HepG2 (cell line): ENCODE measurements around the gene HILPDA. TPM values are rescaled to one million over a fixed set of nuclear protein-coding genes. Genes with fewer than 3 reads are reported as not detected.

Experiments
- ATAC-seq: fragments of 200-7000 bp; cut with Tn5 transposase; 3 replicates; pipeline ENCODE4 v1.9.1; 2020; ENCODE audit warnings: mild to moderate bottlenecking, moderate library complexity
- BruUV-seq: library from RNA; stranded (reverse); fragments of 400-500 nt; replicated peaks from 2 replicates; lab custom pipeline; 2021; lab: Mats Ljungman, UMichigan
- CTCF ChIA-PET: fragments of 300-600 bp; formaldehyde crosslinking; extraction: SDS; loops from one replicate; lab custom pipeline; 2021; ENCODE audit warnings: low total read pairs, inconsistent platforms, low intra/inter-chr PET ratio; lab: Yijun Ruan, JAX
- POLR2A ChIA-PET: fragments of 350-600 bp; sonication (Branson Sonifier 250); formaldehyde crosslinking; loops from one replicate; lab custom pipeline; 2020; ENCODE audit warnings: antibody characterized with exemption, inconsistent platforms; lab: Yijun Ruan, JAX
- DNase-seq: peaks from one replicate; pipeline ENCODE4 v3.0.0-alpha.2; 2015; ENCODE audit warnings: low spot score
- FAIRE-seq: peaks from 3 replicates; lab custom pipeline; 2011; peaks lifted over from hg19 to GRCh38; lab: Jason Lieb, UNC
- H2AFZ ChIP-seq: one replicate; pipeline ENCODE4 v1.6.1; 2011; ENCODE audit warnings: low read length, inconsistent platforms
- H3K27ac ChIP-seq: fragments of 300-600 bp; 3 replicates; pipeline ENCODE4 v1.8.0; 2011; ENCODE audit warnings: mixed run types, mild to moderate bottlenecking, mixed read lengths, low read length, inconsistent platforms; ENCODE audit not compliant: insufficient read depth; ENCODE audit errors: extremely low read length
- H3K27me3 ChIP-seq, 2 experiments: fragments of 200-600 bp in 1 of 2; 2 replicates in 1 of 2; 3 replicates in 1 of 2; pipeline versions ENCODE4 v1.6.0 to v1.8.0; 2011; ENCODE audit warnings: low read length in 2 of 2, mild to moderate bottlenecking in 2 of 2, moderate library complexity in 2 of 2, inconsistent platforms in 1 of 2; ENCODE audit not compliant: insufficient read depth in 2 of 2, control insufficient read depth in 1 of 2
- H3K36me3 ChIP-seq, 2 experiments: fragments of 200-600 bp in 1 of 2; replicated peaks in 1 of 2; 2 replicates in 1 of 2; 3 replicates in 1 of 2; pipeline versions ENCODE4 v1.5.1 to v1.8.0; 2011; ENCODE audit warnings: low read length in 2 of 2, inconsistent platforms in 1 of 2; ENCODE audit not compliant: insufficient read depth in 2 of 2, control insufficient read depth in 1 of 2
- H3K4me1 ChIP-seq: 2 replicates; pipeline ENCODE4 v1.5.1; 2012; ENCODE audit warnings: low read length, inconsistent platforms; ENCODE audit not compliant: insufficient read depth
- H3K4me2 ChIP-seq: 2 replicates; pipeline ENCODE4 v1.6.0; 2011; ENCODE audit warnings: low read depth, low read length, inconsistent platforms
- H3K4me3 ChIP-seq, 3 experiments: fragments of 200-600 bp in 1 of 3; sonication (generic), shearing (Covaris generic) in 1 of 3; replicated peaks in 1 of 3; 2 replicates each; pipeline ENCODE4 v1.5.1; 2011 to 2016; ENCODE audit warnings: low read length in 3 of 3, inconsistent platforms in 2 of 3, low read depth in 2 of 3, mild to moderate bottlenecking in 2 of 3, control low read depth in 1 of 3, mixed read lengths in 1 of 3; ENCODE audit not compliant: insufficient read depth in 1 of 3
- H3K79me2 ChIP-seq: one replicate; pipeline ENCODE4 v1.6.1; 2011; ENCODE audit warnings: low read length, inconsistent platforms; ENCODE audit not compliant: insufficient read depth
- H3K9ac ChIP-seq: 2 replicates; pipeline ENCODE4 v1.6.0; 2011; ENCODE audit warnings: mild to moderate bottlenecking, low read depth, low read length, inconsistent platforms; ENCODE audit not compliant: insufficient read depth
- H3K9me3 ChIP-seq: 2 replicates; pipeline ENCODE4 v1.5.1; 2012; ENCODE audit warnings: mild to moderate bottlenecking, low read length
- H4K20me1 ChIP-seq: 2 replicates; pipeline ENCODE4 v1.6.0; 2011; ENCODE audit warnings: inconsistent platforms, mild to moderate bottlenecking, low read length, moderate library complexity; ENCODE audit not compliant: insufficient read depth
- HNRNPUL1 ChIP-seq: fragments of 200-400 bp; formaldehyde crosslinking; IDR thresholded peaks from 2 replicates; pipeline ENCODE4 v1.6.1; 2017; ENCODE audit warnings: low read depth, mild to moderate bottlenecking, low read length, moderate library complexity
- KLF6 ChIP-seq: IDR thresholded peaks from 2 replicates; pipeline ENCODE4 v1.8.0; 2016; ENCODE audit warnings: missing biosample characterization, missing genetic modification reagents
- NFKBIZ ChIP-seq: IDR thresholded peaks from 2 replicates; pipeline ENCODE4 v1.6.1; 2018; ENCODE audit warnings: missing genetic modification reagents, missing compliant biosample characterization
- SOX5 ChIP-seq: IDR thresholded peaks from 2 replicates; pipeline ENCODE4 v1.6.1; 2016; ENCODE audit warnings: borderline replicate concordance
- TAF1 ChIP-seq: sonication (generic); formaldehyde crosslinking; IDR thresholded peaks from 2 replicates; pipeline ENCODE4 v1.4.0; 2020; ENCODE audit warnings: missing genetic modification reagents
- ZBED4 ChIP-seq: sonication (generic); formaldehyde crosslinking; IDR thresholded peaks from 2 replicates; pipeline ENCODE4 v1.4.0; 2020; ENCODE audit warnings: missing genetic modification reagents, borderline replicate concordance
- ZBTB34 ChIP-seq: sonication (generic); formaldehyde crosslinking; IDR thresholded peaks from 2 replicates; pipeline ENCODE4 v1.8.0; 2022; ENCODE audit warnings: mild to moderate bottlenecking, missing genetic modification reagents
- ZNF496 ChIP-seq: sonication (generic); formaldehyde crosslinking; IDR thresholded peaks from 2 replicates; pipeline ENCODE4 v1.8.1; 2023; ENCODE audit warnings: mild to moderate bottlenecking, moderate library complexity, missing genetic modification reagents; ENCODE audit not compliant: insufficient replicate concordance
- ZNF616 ChIP-seq: sonication (generic); formaldehyde crosslinking; IDR thresholded peaks from 2 replicates; pipeline ENCODE4 v1.5.0; 2020; ENCODE audit warnings: low read depth, mild to moderate bottlenecking, missing genetic modification reagents
- ZNF839 ChIP-seq: sonication (generic); formaldehyde crosslinking; IDR thresholded peaks from 2 replicates; pipeline ENCODE4 v1.4.0; 2020; ENCODE audit warnings: missing genetic modification reagents, mild to moderate bottlenecking, borderline replicate concordance
- ZNF850 ChIP-seq: sonication (generic); formaldehyde crosslinking; conservative IDR thresholded peaks from 2 replicates; pipeline ENCODE4 v1.9.0; 2021; ENCODE audit warnings: mild to moderate bottlenecking, missing genetic modification reagents
- WGBS: methylation state at CpG from one replicate; pipeline ENCODE4 v1.1.6; 2017; ENCODE audit warnings: low lambda C conversion rate; 5-methylcytosine and 5-hydroxymethylcytosine counted together
- in situ Hi-C: cut with HindIII; loops from 2 replicates; pipeline ENCODE4 v1.10.0; 2017; ENCODE audit warnings: low pct_unique_long_range_greater_than_20kb; ENCODE audit not compliant: extremely low pct_ligation_motif_present
- intact Hi-C: fragments of 100-400 bp; cut with micrococcal nuclease; formaldehyde crosslinking; loops from one replicate; pipeline ENCODE4 v1.10.0; 2022; ENCODE audit not compliant: unreplicated experiment
- polyA plus RNA-seq, 8 experiments: library from polyadenylated mRNA; depleted of rRNA in 3 of 8; stranded (reverse) in 7 of 8; unstranded in 1 of 8; fragments of >200 nt; fragmentation: Illumina TruSeq in 4 of 8; extraction: Trizol in 4 of 8; gene quantifications; 2 replicates each; pipeline versions ENCODE4 v1.2.1 to v1.2.3, GENCODE V29; 2011 to 2016; ENCODE audit warnings: low read depth in 4 of 8, missing spikeins in 1 of 8, mixed read lengths in 1 of 8; ENCODE audit not compliant: insufficient read depth in 1 of 8
- total RNA-seq, 5 experiments: library from RNA; depleted of rRNA; stranded (reverse); fragments of >200 nt; fragmentation: Illumina TruSeq; extraction: Trizol; gene quantifications; 2 replicates each; pipeline ENCODE4 v1.2.3, GENCODE V29; 2016; ENCODE audit warnings: low read depth in 1 of 5
- TF ChIP-seq, protein P1 (sequence below): IDR thresholded peaks from 2 replicates; pipeline ENCODE4 v1.6.1; 2016; ENCODE audit warnings: missing biosample characterization, missing genetic modification reagents, low read depth

HILPDA gene
- total and polyA plus RNA-seq, 2 of the 13 experiments (the other 11 are each of a cell fraction or from before 2014, with no cell fraction given): 11.1 to 44.0 TPM

GRCh38 chr7:128450913-128451312 lies 4.8 kb upstream of the HILPDA start:
- Histone ChIP-seq H2AFZ (no peak overlapping the region), H3K4me3 (no peak overlapping the region), H3K4me2 (no peak overlapping the region), H3K9me3 (no peaks in the 10 kb centered on the region), H3K79me2 (peaks cover under 1% of the 10 kb centered on the region), H3K36me3 (no peaks in the 10 kb centered on the region), H4K20me1 (no peaks in the 10 kb centered on the region), H3K4me1 (peaks cover 39% of the 10 kb centered on the region), H3K27ac (no peak overlapping the region), H3K27me3 (peaks cover 0 to 12% of the 10 kb centered on the region in 2 experiments; a peak in 3 of 5 replicates), H3K9ac (no peak overlapping the region)
- no TSS peak for BruUV-seq
- CTCF ChIA-PET: no interaction called here
- POLR2A ChIA-PET: no interaction called here
- no peak for DNase-seq
- no peak for ATAC-seq
- intact Hi-C loops: no loop called here
- no peak for FAIRE-seq
- in situ Hi-C loops: no loop called here
- WGBS: 63% methylated on average over 5 of the region's 5 CpGs
- TF ChIP-seq ZNF616 (CRISPR knock-in tag) (no peak), TAF1 (no peak), ZBED4 (CRISPR knock-in tag) (no peak), NFKBIZ (CRISPR knock-in tag) (no peak), ZBTB34 (CRISPR knock-in tag) (no peak), SOX5 (no peak), ZNF839 (CRISPR knock-in tag) (no peak), HNRNPUL1 (no peak), ZNF496 (CRISPR knock-in tag) (no peak), ZNF850 (no peak), KLF6 (CRISPR knock-in tag) (no peak)
- TF ChIP-seq, protein P1, sequence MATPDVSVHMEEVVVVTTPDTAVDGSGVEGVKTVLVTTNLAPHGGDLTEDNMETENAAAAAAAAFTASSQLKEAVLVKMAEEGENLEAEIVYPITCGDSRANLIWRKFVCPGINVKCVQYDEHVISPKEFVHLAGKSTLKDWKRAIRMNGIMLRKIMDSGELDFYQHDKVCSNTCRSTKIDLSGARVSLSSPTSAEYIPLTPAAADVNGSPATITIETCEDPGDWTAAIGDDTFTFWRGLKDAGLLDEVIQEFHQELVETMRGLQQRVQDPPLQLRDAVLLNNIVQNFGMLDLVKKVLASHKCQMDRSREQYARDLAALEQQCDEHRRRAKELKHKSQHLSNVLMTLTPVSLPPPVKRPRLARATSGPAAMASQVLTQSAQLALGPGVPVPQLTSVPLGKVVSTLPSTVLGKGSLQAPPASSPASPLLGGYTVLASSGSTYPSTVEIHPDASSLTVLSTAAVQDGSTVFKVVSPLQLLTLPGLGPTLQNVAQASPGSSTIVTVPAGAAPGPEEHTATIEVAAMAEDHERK (CRISPR knock-in tag): no peak
